GM21367 (cell line): Measurements from ENCODE around the gene EXTL1.

ENCODE experiments used
- ATAC-seq: cut with Tn5 transposase; IDR thresholded peaks from one replicate; pipeline ENCODE4 v1.9.1; 2021; ENCODE audit not compliant: unreplicated experiment

The EXTL1 gene

GRCh38 chr1:26043765-26044164, 22.2 kb downstream of the EXTL1 start:
- ATAC-seq = no peak

- ATAC-seq = no peak
Observed at GRCh38 chr1:26044414-26044813, 22.8 kb downstream of the EXTL1 start.

GRCh38 chr1:26044971-26045721, 23.6 kb downstream of the EXTL1 start:
- ATAC-seq = no peak

- no peak for ATAC-seq
Observed at GRCh38 chr1:26045722-26046245, 24.2 kb downstream of the EXTL1 start, which contains the start of gene SLC30A2. SLC30A2 (minus strand) TSS chr1:26046118; CDS start chr1:26045896, 222 bp downstream.

- ATAC-seq = no peak
Observed at GRCh38 chr1:26046246-26047095, 24.9 kb downstream of the EXTL1 start.

GRCh38 chr1:26047278-26047874, 25.8 kb downstream of the EXTL1 start:
- ATAC-seq = no peak

- ATAC-seq = no peak
Observed at GRCh38 chr1:26049531-26050247, 28.1 kb downstream of the EXTL1 start.

GRCh38 chr1:26050248-26050640, 28.7 kb downstream of the EXTL1 start:
- no peak for ATAC-seq

- ATAC-seq = no peak
Observed at GRCh38 chr1:26053718-26054560, 32.4 kb downstream of the EXTL1 start.

GRCh38 chr1:26055041-26055440, 33.5 kb downstream of the EXTL1 start:
- ATAC-seq = no peak

GRCh38 chr1:26057189-26057588, 35.6 kb downstream of the EXTL1 start:
- ATAC-seq = no peak

- ATAC-seq = no peak
Observed at GRCh38 chr1:26058052-26058595, 36.5 kb downstream of the EXTL1 start.

GRCh38 chr1:26059906-26060305, 38.3 kb downstream of the EXTL1 start:
- no peak for ATAC-seq

- no peak for ATAC-seq
Observed at GRCh38 chr1:26060832-26061574, 39.4 kb downstream of the EXTL1 start.

- ATAC-seq = no peak
Observed at GRCh38 chr1:26064553-26064952, 43.0 kb downstream of the EXTL1 start.

GRCh38 chr1:26066160-26066559, 44.6 kb downstream of the EXTL1 start:
- no peak for ATAC-seq

GRCh38 chr1:26066857-26067256, 45.3 kb downstream of the EXTL1 start:
- no peak for ATAC-seq

GRCh38 chr1:26067432-26067911, 45.9 kb downstream of the EXTL1 start, which contains the start of gene TRIM63:
TRIM63 (minus strand) TSS chr1:26067630; CDS start chr1:26067494, 136 bp downstream.
- ATAC-seq = no peak

GRCh38 chr1:26069941-26070295, 48.3 kb downstream of the EXTL1 start:
- ATAC-seq = no peak
